M059J (cell line): ENCODE data around the gene TMEM218. TPM values are rescaled to one million over a fixed set of nuclear protein-coding genes. Genes with fewer than 3 reads are reported as not detected.

Source experiments
- DNase-seq: peaks from one replicate; pipeline ENCODE4 v3.0.0-alpha.2; 2012; ENCODE audit warnings: low read depth
- total RNA-seq: library from RNA; depleted of rRNA; stranded (reverse); fragments of >200 nt; shearing (Covaris generic); gene quantifications from 2 replicates; pipeline ENCODE4 v1.2.3, GENCODE V29; 2014; rRNA removed

Gene TMEM218
- total RNA-seq: 24.0 and 32.7 TPM in 2 replicates

- DNase-seq: peak; percentile 99
Measured at GRCh38 chr11:125111343-125112207, at the start of gene TMEM218. Gene TMEM218 (minus strand): TSS chr11:125111626. CDS start chr11:125102241, 9,385 bp downstream.

GRCh38 chr11:125157953-125158680, 46.7 kb upstream of the TMEM218 start:
- DNase-seq: no peak

GRCh38 chr11:125157118-125157733, 45.8 kb upstream of the TMEM218 start:
- DNase-seq: no peak

GRCh38 chr11:125156346-125157117, 45.1 kb upstream of the TMEM218 start:
- DNase-seq: no peak

- no peak for DNase-seq
Measured at GRCh38 chr11:125155767-125156166, 44.3 kb upstream of the TMEM218 start.

- no peak for DNase-seq
Measured at GRCh38 chr11:125155100-125155444, 43.6 kb upstream of the TMEM218 start.

- no peak for DNase-seq
Measured at GRCh38 chr11:125154378-125155099, 43.1 kb upstream of the TMEM218 start.

GRCh38 chr11:125153837-125154236, 42.4 kb upstream of the TMEM218 start:
- no peak for DNase-seq

GRCh38 chr11:125148743-125149142, 37.3 kb upstream of the TMEM218 start:
- DNase-seq: no peak

- DNase-seq: no peak
Measured at GRCh38 chr11:125148011-125148410, 36.6 kb upstream of the TMEM218 start.

GRCh38 chr11:125147280-125147679, 35.9 kb upstream of the TMEM218 start:
- no peak for DNase-seq

GRCh38 chr11:125146232-125146631, 34.8 kb upstream of the TMEM218 start:
- no peak for DNase-seq

- DNase-seq: peak; percentile 18
Measured at GRCh38 chr11:125141686-125142535, 30.5 kb upstream of the TMEM218 start.

- DNase-seq: no peak
Measured at GRCh38 chr11:125141178-125141577, 29.8 kb upstream of the TMEM218 start.

GRCh38 chr11:125140233-125140632, 28.8 kb upstream of the TMEM218 start:
- DNase-seq: no peak

GRCh38 chr11:125139778-125140177, 28.4 kb upstream of the TMEM218 start:
- no peak for DNase-seq

- DNase-seq: no peak
Measured at GRCh38 chr11:125138966-125139365, 27.5 kb upstream of the TMEM218 start.

- no peak for DNase-seq
Measured at GRCh38 chr11:125136001-125136400, 24.6 kb upstream of the TMEM218 start.

GRCh38 chr11:125132596-125132995, 21.2 kb upstream of the TMEM218 start:
- no peak for DNase-seq

- DNase-seq: no peak
Measured at GRCh38 chr11:125132071-125132470, 20.6 kb upstream of the TMEM218 start.
